Measurements from ENCODE around the gene RBM22.

RBM22 gene

GRCh38 chr5:150658121-150658520 lies 42.7 kb downstream of the RBM22 start:
- H3K4me3 ChIP-seq (ENCODE audit: low read depth, low read length), result no peak overlapping the region
- no peak for DNase-seq (ENCODE audit: low read depth, low spot score)
- CTCF ChIA-PET, result interaction anchor here (1.0 to 18.8 kb wide), 11 partner anchors 9 to 201 kb away, joined by 3 to 366 read pairs (median 8); partner anchors contain the start of gene RBM22
- TF ChIP-seq CTCF (IDR thresholded peaks at IDR 0.05; ENCODE audit: insufficient read depth, low read length, missing control alignments), result no peak
- POLR2A ChIA-PET, result interaction anchor here (1.0 kb wide), 1 partner anchor 15 kb away, joined by 5 read pairs; no protein-coding TSS in a partner anchor

GRCh38 chr5:150656191-150657132 lies 44.4 kb downstream of the RBM22 start:
- H3K4me3 ChIP-seq (ENCODE audit: low read depth, low read length), result peak overlapping the region; percentile 59
- CTCF ChIA-PET, result interaction anchor here (0.6 to 18.8 kb wide), 20 partner anchors 9 to 198 kb away, joined by 3 to 366 read pairs (median 6); partner anchors contain the start of genes RBM22 and SYNPO
- peak; percentile 78 for TF ChIP-seq CTCF (IDR thresholded peaks at IDR 0.05; ENCODE audit: insufficient read depth, low read length, missing control alignments)
- DNase-seq (ENCODE audit: low read depth, low spot score), result no peak
- POLR2A ChIA-PET, result interaction anchor here (0.8 kb wide), 1 partner anchor 129 kb away, joined by 3 read pairs; no protein-coding TSS in a partner anchor

GRCh38 chr5:150655221-150655620 lies 45.6 kb downstream of the RBM22 start:
- TF ChIP-seq CTCF (IDR thresholded peaks at IDR 0.05; ENCODE audit: insufficient read depth, low read length, missing control alignments), result no peak
- DNase-seq (ENCODE audit: low read depth, low spot score), result no peak
- H3K4me3 ChIP-seq (ENCODE audit: low read depth, low read length), result no peak overlapping the region
- ChIA-PET POLR2A (interaction anchor here (0.6 kb wide), 1 partner anchor 11 kb away, joined by 3 read pairs; no protein-coding TSS in a partner anchor), CTCF (interaction anchor here (0.6 to 18.8 kb wide), 14 partner anchors 10 to 205 kb away, joined by 3 to 366 read pairs (median 6); partner anchors contain the start of genes RBM22 and SYNPO)

GRCh38 chr5:150653762-150654556 lies 46.9 kb downstream of the RBM22 start:
- TF ChIP-seq CTCF (IDR thresholded peaks at IDR 0.05; ENCODE audit: insufficient read depth, low read length, missing control alignments), result no peak
- CTCF ChIA-PET, result interaction anchor here (0.8 to 18.8 kb wide), 13 partner anchors 10 to 204 kb away, joined by 3 to 366 read pairs (median 11); partner anchors contain the start of genes RBM22 and SYNPO
- DNase-seq (ENCODE audit: low read depth, low spot score), result no peak
- no peak overlapping the region for H3K4me3 ChIP-seq (ENCODE audit: low read depth, low read length)
- POLR2A ChIA-PET, result interaction anchor here (1.0 to 1.5 kb wide), 2 partner anchors 9 to 11 kb away, joined by 4 to 5 read pairs; no protein-coding TSS in a partner anchor

GRCh38 chr5:150653145-150653761 lies 47.6 kb downstream of the RBM22 start:
- no peak overlapping the region for H3K4me3 ChIP-seq (ENCODE audit: low read depth, low read length)
- CTCF ChIA-PET, result interaction anchor here (0.8 to 18.8 kb wide), 10 partner anchors 10 to 197 kb away, joined by 3 to 366 read pairs (median 8); partner anchors contain the start of gene SYNPO
- POLR2A ChIA-PET, result interaction anchor here (1.0 to 1.5 kb wide), 2 partner anchors 8 to 10 kb away, joined by 4 to 5 read pairs; no protein-coding TSS in a partner anchor
- TF ChIP-seq CTCF (IDR thresholded peaks at IDR 0.05; ENCODE audit: insufficient read depth, low read length, missing control alignments), result peak; percentile 14
- no peak for DNase-seq (ENCODE audit: low read depth, low spot score)

All from AG04449 (cell line).